Tongue (tissue), 2 donors: Measurements from ENCODE around the gene EMILIN1. TPM values are rescaled to one million over a fixed set of nuclear protein-coding genes. Genes with fewer than 3 reads are reported as not detected.

ENCODE experiments used
- DNase-seq: peaks from one replicate; pipeline ENCODE4 v3.0.0-alpha.2; 2015
- total RNA-seq: library from RNA; depleted of rRNA; stranded (reverse); fragments of >200 nt; gene quantifications from one replicate; pipeline ENCODE4 v1.2.3, GENCODE V29; 2014

The EMILIN1 gene
- total RNA-seq, 1 donor from 2014 or later, result 82.0 TPM

GRCh38 chr2:27126252-27126710 is 47.9 kb downstream of the EMILIN1 start:
- no peak for DNase-seq

GRCh38 chr2:27127883-27128667 is 49.7 kb downstream of the EMILIN1 start:
- no peak for DNase-seq

- DNase-seq, result no peak
Measured at GRCh38 chr2:27128668-27129571, 50.5 kb downstream of the EMILIN1 start.

GRCh38 chr2:27130396-27130795 is 52.0 kb downstream of the EMILIN1 start:
- no peak for DNase-seq

GRCh38 chr2:27131429-27131828 is 53.0 kb downstream of the EMILIN1 start:
- DNase-seq, result no peak

- no peak for DNase-seq
Measured at GRCh38 chr2:27133195-27133875, 54.9 kb downstream of the EMILIN1 start.

- peak; percentile 99 for DNase-seq
Measured at GRCh38 chr2:27133905-27134780, 55.7 kb downstream of the EMILIN1 start, which contains the start of gene PREB. Gene PREB (minus strand): TSS chr2:27134636. CDS start chr2:27134421, 215 bp downstream.

GRCh38 chr2:27134781-27135477 is 56.5 kb downstream of the EMILIN1 start:
- no peak for DNase-seq

- no peak for DNase-seq
Measured at GRCh38 chr2:27135478-27135955, 57.1 kb downstream of the EMILIN1 start.

Other genes starting within 250 kb of the EMILIN1 start
- gene DPYSL5, start 230.5 kb upstream of the EMILIN1 start, total RNA-seq, result 3.3 TPM
- 4.0 TPM for gene MAPRE3, start 108.0 kb upstream of the EMILIN1 start, total RNA-seq
- gene TMEM214, start 45.6 kb upstream of the EMILIN1 start, total RNA-seq, result 21.0 TPM
- 8.9 TPM for gene AGBL5, start 26.9 kb upstream of the EMILIN1 start, total RNA-seq
- 209 TPM for gene OST4, start 7.0 kb upstream of the EMILIN1 start, total RNA-seq
- 1.6 TPM for gene KHK, start 8.2 kb downstream of the EMILIN1 start, total RNA-seq
- gene CGREF1, start 40.5 kb downstream of the EMILIN1 start, total RNA-seq, result 1.6 TPM
- gene ABHD1, start 45.2 kb downstream of the EMILIN1 start, total RNA-seq, result 1.3 TPM
- gene PREB, start 56.0 kb downstream of the EMILIN1 start, total RNA-seq, result 52.6 TPM
- gene PRR30, start 60.8 kb downstream of the EMILIN1 start, total RNA-seq, result not detected
- gene TCF23, start 70.4 kb downstream of the EMILIN1 start, total RNA-seq, result not detected
- gene ATRAID, start 133.4 kb downstream of the EMILIN1 start, total RNA-seq, result 114 TPM
- 26.1 TPM for gene SLC5A6, start 133.7 kb downstream of the EMILIN1 start, total RNA-seq
- 33.7 TPM for gene CAD, start 138.8 kb downstream of the EMILIN1 start, total RNA-seq
- not detected for gene SLC30A3, start 184.4 kb downstream of the EMILIN1 start, total RNA-seq
- gene DNAJC5G, start 196.8 kb downstream of the EMILIN1 start, total RNA-seq, result not detected
- 40.5 TPM for gene TRIM54, start 203.8 kb downstream of the EMILIN1 start, total RNA-seq
- not detected for gene UCN, start 229.8 kb downstream of the EMILIN1 start, total RNA-seq
- gene MPV17, start 244.5 kb downstream of the EMILIN1 start, total RNA-seq, result 34.6 TPM